PC-9 (cell line): ENCODE measurements around the gene CDC14A. TPM values are rescaled to one million over a fixed set of nuclear protein-coding genes. Genes with fewer than 3 reads are reported as not detected.

Source experiments
- BruUV-seq: library from RNA; stranded (reverse); fragments of 400-500 nt; replicated peaks from 2 replicates; lab custom pipeline; 2021; lab: Mats Ljungman, UMichigan
- CTCF ChIA-PET: fragments of 300-600 bp; sonication (Branson Sonifier 250); formaldehyde crosslinking; loops from one replicate; lab custom pipeline; 2022; ENCODE audit warnings: antibody characterized with exemption; lab: Charles Lee
- POLR2A ChIA-PET: fragments of 300-600 bp; sonication (Branson Sonifier 250); formaldehyde crosslinking; loops from one replicate; lab custom pipeline; 2022; ENCODE audit warnings: antibody characterized with exemption; ENCODE audit not compliant: unreplicated experiment; lab: Charles Lee
- DNase-seq, 2 experiments: peaks; one replicate each; pipeline versions ENCODE4 v3.0.0 to v3.0.0-alpha.2; 2015 to 2022; ENCODE audit warnings: mixed read lengths in 1 of 2
- H2AFZ ChIP-seq: fragments of 200-600 bp; sonication (generic); 2 replicates; pipeline ENCODE4 v1.8.1; 2017; ENCODE audit warnings: antibody characterized with exemption
- H3F3A ChIP-seq: fragments of 200-600 bp; sonication (generic); 2 replicates; pipeline ENCODE4 v1.8.1; 2017; ENCODE audit warnings: antibody characterized with exemption, mild to moderate bottlenecking, low read depth; ENCODE audit not compliant: insufficient read depth
- H3K27ac ChIP-seq: fragments of 200-600 bp; sonication (generic); 2 replicates; pipeline ENCODE4 v1.6.1; 2016; ENCODE audit warnings: mixed run types
- H3K27me3 ChIP-seq: fragments of 200-600 bp; sonication (generic); 2 replicates; pipeline ENCODE4 v1.6.1; 2016; ENCODE audit warnings: low read depth, mixed run types; ENCODE audit not compliant: insufficient read depth
- H3K36me3 ChIP-seq: fragments of 200-600 bp; sonication (generic); 2 replicates; pipeline ENCODE4 v1.6.1; 2016; ENCODE audit warnings: low read depth, mixed run types
- H3K4me1 ChIP-seq: fragments of 200-600 bp; sonication (generic); replicated peaks from 2 replicates; pipeline ENCODE4 v1.6.1; 2016; ENCODE audit warnings: mixed run types; ENCODE audit not compliant: insufficient read depth
- H3K4me2 ChIP-seq: fragments of 200-600 bp; sonication (generic); 2 replicates; pipeline ENCODE4 v1.6.1; 2017; ENCODE audit warnings: mixed run types
- H3K4me3 ChIP-seq: fragments of 200-600 bp; sonication (generic); 2 replicates; pipeline ENCODE4 v1.6.1; 2016; ENCODE audit warnings: mixed run types
- H3K79me2 ChIP-seq: fragments of 200-600 bp; sonication (generic); 2 replicates; pipeline ENCODE4 v1.6.1; 2017; ENCODE audit warnings: low read depth, mixed run types
- H3K9me2 ChIP-seq: fragments of 200-600 bp; sonication (generic); 2 replicates; pipeline ENCODE4 v1.8.1; 2017; ENCODE audit warnings: mild to moderate bottlenecking; ENCODE audit not compliant: insufficient read depth
- H3K9me3 ChIP-seq: fragments of 200-600 bp; sonication (generic); 2 replicates; pipeline ENCODE4 v1.8.1; 2016; ENCODE audit warnings: low read depth; ENCODE audit not compliant: insufficient read depth
- H4K20me1 ChIP-seq: fragments of 200-600 bp; sonication (generic); 2 replicates; pipeline ENCODE4 v1.8.1; 2017; ENCODE audit not compliant: insufficient read depth
- CTCF ChIP-seq: fragments of 200-600 bp; sonication (generic); conservative IDR thresholded peaks from 2 replicates; pipeline ENCODE4 v1.6.1; 2017; ENCODE audit warnings: mixed run types, antibody characterized with exemption, mild to moderate bottlenecking, moderate library complexity
- EZH2 ChIP-seq: fragments of 200-600 bp; sonication (generic); IDR thresholded peaks from 2 replicates; pipeline ENCODE4 v1.8.0; 2017; ENCODE audit warnings: antibody characterized with exemption, low read depth
- intact Hi-C: fragments of 100-400 bp; cut with micrococcal nuclease; formaldehyde crosslinking; loops from one replicate; pipeline ENCODE4 v1.10.0; 2022; ENCODE audit not compliant: unreplicated experiment
- total RNA-seq: library from RNA; stranded (reverse); gene quantifications from 2 replicates; pipeline ENCODE4 v1.2.3, GENCODE V29; 2021

The CDC14A gene
- total RNA-seq, 1 experiment from 2014 or later: 2.8 TPM

DNA sequence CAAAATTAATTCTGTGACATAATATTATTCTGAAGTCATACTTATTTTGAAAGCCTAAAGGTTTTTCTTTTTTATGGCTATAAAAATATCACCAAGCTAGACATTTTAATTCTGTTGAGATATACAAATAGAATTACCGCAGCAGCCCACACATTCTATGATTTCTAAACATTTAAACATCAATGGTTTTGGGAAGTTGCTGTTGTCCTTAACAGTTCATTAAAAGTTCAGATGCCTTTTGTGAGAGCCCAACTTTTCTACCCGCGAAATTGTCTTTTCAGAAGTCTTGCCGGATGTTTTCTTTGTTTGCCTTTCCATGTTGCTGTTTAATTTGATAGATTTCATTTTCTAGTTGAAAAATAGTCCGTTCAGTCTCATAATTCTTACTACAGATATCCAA, 40.5 kb downstream of the CDC14A start:
- no peak overlapping the region for H3K27ac ChIP-seq
- POLR2A ChIA-PET: no interaction called here
- BruUV-seq: no TSS peak
- no peaks in the 10 kb centered on the region for H3K9me3 ChIP-seq
- no peak overlapping the region for H3K4me3 ChIP-seq
- CTCF ChIA-PET: no interaction called here
- intact Hi-C loops: no loop called here
- H3K36me3 ChIP-seq: no peaks in the 10 kb centered on the region
- H3K4me2 ChIP-seq: no peak overlapping the region
- H3K4me1 ChIP-seq: no peaks in the 10 kb centered on the region
- H3K9me2 ChIP-seq: no peaks in the 10 kb centered on the region
- H3K27me3 ChIP-seq: no peaks in the 10 kb centered on the region
- H3K79me2 ChIP-seq: no peaks in the 10 kb centered on the region
- H3F3A ChIP-seq: no peaks in the 10 kb centered on the region
- DNase-seq: no peak
- H4K20me1 ChIP-seq: no peaks in the 10 kb centered on the region
- TF ChIP-seq EZH2 (no peak), CTCF (no peak)
- no peak overlapping the region for H2AFZ ChIP-seq

- Histone ChIP-seq H3K4me1 (no peaks in the 10 kb centered on the region), H3K27ac (no peak overlapping the region), H3K4me3 (no peak overlapping the region), H2AFZ (no peak overlapping the region), H3K79me2 (no peaks in the 10 kb centered on the region), H3K9me3 (no peaks in the 10 kb centered on the region), H3F3A (no peaks in the 10 kb centered on the region), H4K20me1 (no peaks in the 10 kb centered on the region), H3K36me3 (no peaks in the 10 kb centered on the region), H3K9me2 (no peaks in the 10 kb centered on the region), H3K4me2 (no peak overlapping the region), H3K27me3 (no peaks in the 10 kb centered on the region)
- intact Hi-C loops: no loop called here
- TF ChIP-seq CTCF (no peak), EZH2 (no peak)
- POLR2A ChIA-PET: no interaction called here
- BruUV-seq: no TSS peak
- CTCF ChIA-PET: no interaction called here
- DNase-seq: no peak
Measured at GRCh38 chr1:100394285-100394684, 42.0 kb downstream of the CDC14A start.

- no peaks in the 10 kb centered on the region for H3K36me3 ChIP-seq
- intact Hi-C loops: no loop called here
- no peaks in the 10 kb centered on the region for H3K4me1 ChIP-seq
- H3K9me2 ChIP-seq: no peaks in the 10 kb centered on the region
- no peaks in the 10 kb centered on the region for H3K79me2 ChIP-seq
- no peak for DNase-seq
- H3F3A ChIP-seq: no peaks in the 10 kb centered on the region
- no peaks in the 10 kb centered on the region for H3K9me3 ChIP-seq
- BruUV-seq: no TSS peak
- H3K4me2 ChIP-seq: no peak overlapping the region
- no peak overlapping the region for H2AFZ ChIP-seq
- no peak for TF ChIP-seq EZH2
- no peak for TF ChIP-seq CTCF
- no peak overlapping the region for H3K27ac ChIP-seq
- no peaks in the 10 kb centered on the region for H4K20me1 ChIP-seq
- POLR2A ChIA-PET: no interaction called here
- H3K27me3 ChIP-seq: no peaks in the 10 kb centered on the region
- CTCF ChIA-PET: no interaction called here
- no peak overlapping the region for H3K4me3 ChIP-seq
Measured at GRCh38 chr1:100395913-100396312, 43.6 kb downstream of the CDC14A start.
